ENCODE measurements around the gene PDE4D.
"Not testable (repeated sequence)": the region's sequence is repeated elsewhere in the genome, so short reads cannot be mapped to it uniquely, and the experiment has no call there.

DNA sequence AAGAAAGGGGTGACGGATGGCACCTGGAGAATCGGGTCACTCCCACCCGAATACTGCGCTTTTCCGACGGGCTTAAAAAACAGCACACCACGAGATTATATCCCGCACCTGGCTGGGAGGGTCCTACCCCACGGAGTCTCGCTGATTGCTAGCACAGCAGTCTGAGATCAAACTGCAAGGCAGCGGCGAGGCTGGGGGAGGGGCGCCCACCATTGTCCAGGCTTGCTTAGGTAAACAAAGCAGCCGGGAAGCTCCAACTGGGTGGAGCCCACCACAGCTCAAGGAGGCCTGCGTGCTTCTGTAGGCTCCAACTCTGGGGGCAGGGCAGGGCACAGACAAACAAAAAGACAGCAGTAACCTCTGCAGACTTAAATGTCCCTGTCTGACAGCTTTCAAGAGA, 498.6 kb downstream of the PDE4D start:
- TF ChIP-seq, protein P1, sequence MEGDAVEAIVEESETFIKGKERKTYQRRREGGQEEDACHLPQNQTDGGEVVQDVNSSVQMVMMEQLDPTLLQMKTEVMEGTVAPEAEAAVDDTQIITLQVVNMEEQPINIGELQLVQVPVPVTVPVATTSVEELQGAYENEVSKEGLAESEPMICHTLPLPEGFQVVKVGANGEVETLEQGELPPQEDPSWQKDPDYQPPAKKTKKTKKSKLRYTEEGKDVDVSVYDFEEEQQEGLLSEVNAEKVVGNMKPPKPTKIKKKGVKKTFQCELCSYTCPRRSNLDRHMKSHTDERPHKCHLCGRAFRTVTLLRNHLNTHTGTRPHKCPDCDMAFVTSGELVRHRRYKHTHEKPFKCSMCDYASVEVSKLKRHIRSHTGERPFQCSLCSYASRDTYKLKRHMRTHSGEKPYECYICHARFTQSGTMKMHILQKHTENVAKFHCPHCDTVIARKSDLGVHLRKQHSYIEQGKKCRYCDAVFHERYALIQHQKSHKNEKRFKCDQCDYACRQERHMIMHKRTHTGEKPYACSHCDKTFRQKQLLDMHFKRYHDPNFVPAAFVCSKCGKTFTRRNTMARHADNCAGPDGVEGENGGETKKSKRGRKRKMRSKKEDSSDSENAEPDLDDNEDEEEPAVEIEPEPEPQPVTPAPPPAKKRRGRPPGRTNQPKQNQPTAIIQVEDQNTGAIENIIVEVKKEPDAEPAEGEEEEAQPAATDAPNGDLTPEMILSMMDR (IDR thresholded peaks at IDR 0.05; ENCODE audit: low read length) = not testable (repeated sequence)
- not testable (repeated sequence) for TF ChIP-seq EZH2phosphoT487 (IDR thresholded peaks at IDR 0.05; ENCODE audit: low read length); EZH2 (optimal IDR thresholded peaks at IDR 0.05; ENCODE audit: low read depth, low read length)

Data from MM.1S (cell line).